Stimulated activated effector memory CD8-positive, alpha-beta T cell treated with anti-CD3 and anti-CD28 coated beads, Interleukin-12 subunit alpha, Interleukin-12 subunit beta, amount 100 ng/mL, for 72 hours (primary cell): ENCODE data around the gene MYH15.

Experiments
- ATAC-seq: fragments of 150-1000 bp; cut with Tn5 transposase; 2 replicates; pipeline ENCODE4 v1.10.0; 2021
- DNase-seq, 2 donors: peaks; one replicate each; pipeline ENCODE4 v3.0.0; 2021 to 2022; ENCODE audit warnings: low spot score in 2 of 2
- H3K27ac Mint-ChIP-seq: one replicate; pipeline ENCODE4 v1.8.0; 2022; ENCODE audit warnings: mild to moderate bottlenecking, mixed read lengths
- H3K36me3 Mint-ChIP-seq: one replicate; pipeline ENCODE4 v1.8.0; 2022; ENCODE audit warnings: mild to moderate bottlenecking, mixed read lengths
- H3K4me1 Mint-ChIP-seq: one replicate; pipeline ENCODE4 v1.8.0; 2022; ENCODE audit warnings: mixed read lengths
- H3K4me3 Mint-ChIP-seq: one replicate; pipeline ENCODE4 v1.8.0; 2022; ENCODE audit warnings: mild to moderate bottlenecking, mixed read lengths
- H3K9me3 Mint-ChIP-seq: one replicate; pipeline ENCODE4 v1.8.0; 2022; ENCODE audit warnings: mixed read lengths

The MYH15 gene

GRCh38 chr3:108510496-108510895 is at the start of gene MYH15:
TSS of gene MYH15 (minus strand) at chr3:108510596. CDS start at chr3:108510530, 66 bp downstream.
- Mint-ChIP-seq H3K27ac (no peak within 1 kb of the TSS), H3K36me3 (no peaks in the 10 kb centered on the region), H3K4me3 (no peak within 1 kb of the TSS), H3K9me3 (no peaks in the 10 kb centered on the region), H3K4me1 (no peaks in the 10 kb centered on the region)
- ATAC-seq: no peak
- DNase-seq: no peak

GRCh38 chr3:108555966-108556581 is 45.7 kb upstream of the MYH15 start:
- H3K9me3 Mint-ChIP-seq: no peaks in the 10 kb centered on the region

GRCh38 chr3:108554913-108555571 is 44.6 kb upstream of the MYH15 start:
- Mint-ChIP-seq H3K27ac (no peak overlapping the region), H3K4me3 (no peak overlapping the region), H3K4me1 (peaks cover 7% of the 10 kb centered on the region), H3K9me3 (no peaks in the 10 kb centered on the region), H3K36me3 (peaks cover 82% of the 10 kb centered on the region)
- ATAC-seq (no peak), DNase-seq (no peak)

More at GRCh38 chr3:108555966-108556581, 45.7 kb upstream of the MYH15 start:
- ATAC-seq (no peak), DNase-seq (no peak)
- Mint-ChIP-seq H3K27ac (no peak overlapping the region), H3K4me1 (peaks cover 7% of the 10 kb centered on the region), H3K4me3 (no peak overlapping the region), H3K36me3 (peaks cover 85% of the 10 kb centered on the region)

- peaks cover 7% of the 10 kb centered on the region for H3K4me1 Mint-ChIP-seq
- ATAC-seq (no peak), DNase-seq (no peak)
- H3K4me3 Mint-ChIP-seq: no peak overlapping the region
- no peaks in the 10 kb centered on the region for H3K9me3 Mint-ChIP-seq
- no peak overlapping the region for H3K27ac Mint-ChIP-seq
- peaks cover 83% of the 10 kb centered on the region for H3K36me3 Mint-ChIP-seq
Measured at GRCh38 chr3:108554229-108554628, 43.8 kb upstream of the MYH15 start.

GRCh38 chr3:108552267-108553159 is 42.1 kb upstream of the MYH15 start:
- no peak for ATAC-seq
- Mint-ChIP-seq H3K4me3 (no peak overlapping the region), H3K27ac (peak overlapping the region; percentile 16), H3K36me3 (peaks cover 78% of the 10 kb centered on the region), H3K4me1 (peaks cover 7% of the 10 kb centered on the region), H3K9me3 (no peaks in the 10 kb centered on the region)
- DNase-seq: no peak

GRCh38 chr3:108548886-108549285 is 38.5 kb upstream of the MYH15 start:
- H3K9me3 Mint-ChIP-seq: no peaks in the 10 kb centered on the region
- DNase-seq (no peak), ATAC-seq (no peak)
- peaks cover 51% of the 10 kb centered on the region for H3K36me3 Mint-ChIP-seq
- no peak overlapping the region for H3K27ac Mint-ChIP-seq
- peaks cover 19% of the 10 kb centered on the region for H3K4me1 Mint-ChIP-seq
- H3K4me3 Mint-ChIP-seq: no peak overlapping the region

- Mint-ChIP-seq H3K4me3 (no peak overlapping the region), H3K36me3 (peaks cover 51% of the 10 kb centered on the region), H3K9me3 (no peaks in the 10 kb centered on the region), H3K4me1 (peaks cover 19% of the 10 kb centered on the region), H3K27ac (no peak overlapping the region)
- ATAC-seq: no peak
- DNase-seq: no peak
Measured at GRCh38 chr3:108548304-108548703, 37.9 kb upstream of the MYH15 start.

- H3K36me3 Mint-ChIP-seq: peaks cover 35% of the 10 kb centered on the region
- no peak for DNase-seq
- H3K4me1 Mint-ChIP-seq: peaks cover 12% of the 10 kb centered on the region
- H3K4me3 Mint-ChIP-seq: peak overlapping the region; percentile 34
- ATAC-seq: no peak
- H3K27ac Mint-ChIP-seq: no peak overlapping the region
- H3K9me3 Mint-ChIP-seq: no peaks in the 10 kb centered on the region
Measured at GRCh38 chr3:108546692-108547091, 36.3 kb upstream of the MYH15 start.

- Mint-ChIP-seq H3K27ac (no peak overlapping the region), H3K4me3 (peak overlapping the region; percentile 34), H3K4me1 (peaks cover 12% of the 10 kb centered on the region), H3K36me3 (peaks cover 35% of the 10 kb centered on the region), H3K9me3 (no peaks in the 10 kb centered on the region)
- no peak for DNase-seq
- no peak for ATAC-seq
Measured at GRCh38 chr3:108546247-108546646, 35.9 kb upstream of the MYH15 start.

- H3K9me3 Mint-ChIP-seq: no peaks in the 10 kb centered on the region
- H3K4me1 Mint-ChIP-seq: no peaks in the 10 kb centered on the region
- ATAC-seq: no peak
- H3K36me3 Mint-ChIP-seq: no peaks in the 10 kb centered on the region
- H3K4me3 Mint-ChIP-seq: no peak overlapping the region
- DNase-seq: no peak
- no peak overlapping the region for H3K27ac Mint-ChIP-seq
Measured at GRCh38 chr3:108538083-108538482, 27.7 kb upstream of the MYH15 start.

- no peaks in the 10 kb centered on the region for H3K4me1 Mint-ChIP-seq
- no peak overlapping the region for H3K27ac Mint-ChIP-seq
- H3K36me3 Mint-ChIP-seq: no peaks in the 10 kb centered on the region
- ATAC-seq (no peak), DNase-seq (no peak)
- no peak overlapping the region for H3K4me3 Mint-ChIP-seq
- no peaks in the 10 kb centered on the region for H3K9me3 Mint-ChIP-seq
Measured at GRCh38 chr3:108528459-108529252, 18.3 kb upstream of the MYH15 start.

- H3K27ac Mint-ChIP-seq: no peak overlapping the region
- DNase-seq: no peak
- no peaks in the 10 kb centered on the region for H3K4me1 Mint-ChIP-seq
- no peaks in the 10 kb centered on the region for H3K36me3 Mint-ChIP-seq
- ATAC-seq: no peak
- H3K4me3 Mint-ChIP-seq: no peak overlapping the region
- no peaks in the 10 kb centered on the region for H3K9me3 Mint-ChIP-seq
Measured at GRCh38 chr3:108527817-108528216, 17.4 kb upstream of the MYH15 start.

GRCh38 chr3:108527109-108527508 is 16.7 kb upstream of the MYH15 start:
- Mint-ChIP-seq H3K36me3 (no peaks in the 10 kb centered on the region), H3K4me3 (no peak overlapping the region), H3K4me1 (no peaks in the 10 kb centered on the region), H3K27ac (no peak overlapping the region), H3K9me3 (no peaks in the 10 kb centered on the region)
- ATAC-seq (no peak), DNase-seq (no peak)

GRCh38 chr3:108525971-108526370 is 15.6 kb upstream of the MYH15 start:
- H3K4me1 Mint-ChIP-seq: no peaks in the 10 kb centered on the region
- no peak overlapping the region for H3K4me3 Mint-ChIP-seq

GRCh38 chr3:108525256-108525655 is 14.9 kb upstream of the MYH15 start:
- H3K9me3 Mint-ChIP-seq: no peaks in the 10 kb centered on the region
- no peak for ATAC-seq
- no peak for DNase-seq
- no peaks in the 10 kb centered on the region for H3K4me1 Mint-ChIP-seq
- H3K36me3 Mint-ChIP-seq: no peaks in the 10 kb centered on the region
- no peak overlapping the region for H3K27ac Mint-ChIP-seq
- H3K4me3 Mint-ChIP-seq: no peak overlapping the region

More at GRCh38 chr3:108525971-108526370, 15.6 kb upstream of the MYH15 start:
- ATAC-seq: no peak
- no peaks in the 10 kb centered on the region for H3K36me3 Mint-ChIP-seq
- H3K9me3 Mint-ChIP-seq: no peaks in the 10 kb centered on the region
- H3K27ac Mint-ChIP-seq: no peak overlapping the region
- no peak for DNase-seq
